HG03565 (cell line): ENCODE results near the gene NR4A3.
"Not testable (repeated sequence)": the region's sequence is repeated elsewhere in the genome, so short reads cannot be mapped to it uniquely, and the experiment has no call there.

Experiments
- ATAC-seq: cut with Tn5 transposase; IDR thresholded peaks from one replicate; pipeline ENCODE4 v1.9.1; 2021; ENCODE audit warnings: mild to moderate bottlenecking, moderate library complexity; ENCODE audit not compliant: unreplicated experiment

NR4A3 gene

DNA sequence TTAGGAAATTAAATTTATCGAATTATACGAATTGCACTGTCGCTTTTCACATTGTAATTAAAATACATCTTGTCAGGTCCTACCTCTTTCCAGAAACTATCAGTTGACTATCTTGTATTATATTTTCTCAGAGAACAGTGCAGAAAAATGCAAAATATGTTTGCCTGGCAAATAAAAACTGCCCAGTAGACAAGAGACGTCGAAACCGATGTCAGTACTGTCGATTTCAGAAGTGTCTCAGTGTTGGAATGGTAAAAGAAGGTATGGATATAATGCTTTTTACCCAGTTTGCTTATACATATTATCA, 10.8 kb downstream of the NR4A3 start:
- ATAC-seq = no peak

DNA sequence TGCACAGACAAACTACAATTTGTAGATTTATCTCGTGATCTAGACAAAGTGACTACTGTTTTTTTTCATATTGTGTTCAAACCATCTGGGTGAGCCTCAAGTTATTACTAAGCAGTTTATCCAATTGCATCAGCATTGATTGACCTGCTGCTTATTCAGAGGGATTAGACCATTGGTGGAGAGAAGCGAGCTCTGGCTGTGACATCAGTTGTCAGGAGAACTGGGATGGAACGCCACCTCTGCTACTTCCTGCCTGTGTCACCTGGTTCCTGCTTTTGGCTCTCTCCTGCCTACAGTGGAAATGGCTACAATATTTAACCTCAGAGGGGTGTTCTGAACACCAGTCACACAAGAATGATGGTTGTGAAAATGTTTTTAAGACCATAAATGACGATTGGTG, 12.1 kb downstream of the NR4A3 start:
- ATAC-seq = no peak

DNA sequence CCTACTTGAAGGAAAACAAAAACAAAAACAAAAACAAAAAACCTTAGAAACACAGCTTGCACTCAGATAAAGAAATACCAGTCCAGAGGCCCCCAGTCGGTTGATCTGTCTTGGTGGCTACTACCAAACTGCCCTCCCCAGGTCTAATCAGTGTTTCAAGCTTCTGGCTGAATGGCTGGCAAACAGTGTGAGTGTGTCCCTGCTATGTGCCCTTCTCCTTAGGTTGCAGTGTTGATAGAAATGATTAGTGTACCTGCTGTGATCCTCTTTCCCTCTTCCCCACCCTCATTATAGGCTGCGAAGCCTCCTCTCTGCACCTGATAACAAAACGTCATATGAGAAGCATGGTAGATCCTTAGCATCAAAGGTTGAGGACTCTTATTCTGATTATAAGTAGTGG, 12.8 kb downstream of the NR4A3 start:
- ATAC-seq = no peak

DNA sequence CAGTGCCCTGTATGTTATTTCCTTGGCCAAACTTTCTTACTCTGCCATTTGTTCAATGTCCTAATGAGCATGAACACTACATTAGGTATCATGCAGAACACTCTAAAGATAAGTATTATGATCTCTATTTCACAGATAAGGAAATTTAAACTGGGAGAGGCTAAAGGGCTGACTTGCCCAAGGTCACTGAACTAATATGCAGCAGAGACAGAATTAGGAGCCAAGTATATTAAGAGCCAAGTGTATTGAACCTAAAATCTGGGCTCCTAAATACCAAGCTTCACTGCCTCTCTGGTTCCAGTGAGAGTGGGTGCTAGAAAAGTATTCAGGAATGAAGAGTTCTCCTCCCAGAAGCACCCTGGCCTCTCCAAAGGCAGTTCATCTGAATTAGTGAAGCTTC, 13.5 kb downstream of the NR4A3 start:
- ATAC-seq = no peak

DNA sequence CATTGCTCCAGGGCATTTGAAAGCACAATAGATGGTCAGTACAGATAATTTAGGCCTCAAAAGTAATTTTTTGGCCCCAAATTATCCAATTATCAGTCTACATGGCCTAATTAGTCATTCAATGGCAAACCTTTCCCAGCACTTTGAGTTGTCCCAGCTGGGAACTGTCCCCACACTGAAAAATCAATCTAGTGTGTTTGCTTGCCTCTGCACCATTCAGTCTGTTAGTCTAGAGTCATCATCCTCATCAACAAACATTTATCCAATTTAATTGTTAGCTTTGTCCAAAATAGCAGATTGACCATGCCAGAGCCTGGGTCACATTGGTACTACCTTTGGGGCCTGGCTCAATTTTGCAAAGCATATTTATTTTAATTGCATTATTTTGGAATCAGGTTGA, 13.9 kb downstream of the NR4A3 start:
- no peak for ATAC-seq

DNA sequence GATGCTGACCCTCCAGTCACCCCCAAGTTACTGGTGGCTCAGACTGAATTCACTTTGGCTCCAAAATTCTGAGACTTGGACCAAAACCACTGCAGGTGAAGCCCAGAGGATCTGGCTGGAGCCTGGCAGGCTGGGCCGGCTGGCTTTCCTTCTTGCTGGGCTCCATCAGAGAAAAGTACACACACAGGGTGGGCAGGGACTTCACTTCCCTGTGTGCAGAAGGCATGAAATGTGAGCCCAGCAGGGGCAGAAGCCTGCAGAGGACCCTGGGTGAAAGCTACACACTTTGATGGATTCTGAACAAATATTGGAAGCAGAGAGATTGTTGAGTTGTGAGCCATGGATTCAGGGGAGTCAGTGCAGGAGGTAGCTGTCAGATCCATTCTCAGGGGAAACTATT, 18.4 kb downstream of the NR4A3 start:
- ATAC-seq = no peak

DNA sequence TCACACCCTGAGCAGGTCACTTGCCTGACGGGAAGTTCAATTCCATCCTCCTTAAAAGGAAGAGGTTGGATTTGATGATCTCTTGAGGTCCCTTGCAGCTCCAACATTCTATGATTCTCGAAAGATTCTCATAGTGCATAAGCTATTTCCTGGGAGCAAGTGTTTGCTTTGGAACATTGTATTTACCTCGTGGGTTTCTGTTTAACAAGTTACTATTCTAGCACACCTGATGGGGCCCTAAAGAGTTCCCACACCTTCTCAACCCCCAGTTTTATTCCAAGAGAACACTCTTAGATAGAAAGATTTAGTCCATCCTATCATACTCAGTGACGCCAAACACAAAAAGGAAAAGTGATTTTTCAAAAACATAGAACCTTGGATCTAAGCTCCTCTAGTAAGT, 23.4 kb downstream of the NR4A3 start:
- ATAC-seq = no peak

DNA sequence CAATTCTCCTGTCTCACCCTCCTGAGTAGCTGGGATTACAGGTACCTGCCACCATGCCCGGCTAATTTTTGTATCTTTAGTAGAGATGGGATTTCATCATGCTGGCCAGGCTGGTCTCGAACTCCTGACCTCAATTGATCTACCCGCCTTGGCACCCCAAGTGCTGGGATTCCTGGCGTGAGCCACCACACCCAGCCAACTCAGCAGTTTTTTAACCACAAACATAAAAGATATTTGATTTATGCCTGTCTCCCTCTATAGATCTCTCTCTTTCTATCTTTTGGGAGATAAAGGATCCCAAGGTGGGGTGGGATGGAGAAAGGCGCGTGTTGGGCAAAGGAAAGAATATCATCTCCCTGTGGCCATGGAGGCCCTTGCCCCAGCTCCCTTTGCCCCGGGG, 26.8 kb downstream of the NR4A3 start:
- no peak for ATAC-seq

DNA sequence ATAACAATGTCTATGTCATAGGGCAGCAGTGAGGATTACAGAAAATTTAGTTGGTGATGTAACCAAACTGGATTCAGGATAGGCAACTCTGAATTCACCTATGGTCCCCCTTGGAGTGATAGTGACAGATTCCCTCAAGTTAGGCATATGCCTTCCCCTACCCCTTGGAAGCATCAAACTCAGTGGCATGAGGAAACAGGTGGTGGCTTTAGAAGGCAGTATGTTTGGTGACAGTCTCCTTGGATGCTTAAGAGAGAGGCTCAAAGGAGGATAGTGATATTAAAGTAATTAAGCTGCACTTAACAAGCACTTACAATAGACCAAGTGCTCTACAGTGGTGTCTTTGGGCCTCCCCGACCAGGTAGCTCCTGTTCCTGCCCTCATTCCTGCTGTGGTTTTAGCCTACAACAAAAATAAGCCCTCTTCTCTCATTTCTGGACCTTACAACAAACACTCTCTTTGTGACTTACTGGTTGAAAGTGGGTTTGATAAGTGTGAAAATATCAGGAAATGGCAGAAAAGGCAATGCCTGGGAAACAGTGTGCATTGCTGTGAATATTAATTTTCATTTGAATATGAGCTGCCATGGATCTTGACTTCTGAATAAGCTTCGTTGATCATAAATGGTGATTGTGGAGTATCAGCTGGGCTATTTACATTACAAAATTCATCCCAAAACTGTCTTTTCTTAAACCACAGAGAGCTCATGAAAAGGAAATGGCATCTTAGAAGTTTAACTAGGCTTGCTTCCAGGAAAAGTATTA, 29.2 kb downstream of the NR4A3 start:
- no peak for ATAC-seq

DNA sequence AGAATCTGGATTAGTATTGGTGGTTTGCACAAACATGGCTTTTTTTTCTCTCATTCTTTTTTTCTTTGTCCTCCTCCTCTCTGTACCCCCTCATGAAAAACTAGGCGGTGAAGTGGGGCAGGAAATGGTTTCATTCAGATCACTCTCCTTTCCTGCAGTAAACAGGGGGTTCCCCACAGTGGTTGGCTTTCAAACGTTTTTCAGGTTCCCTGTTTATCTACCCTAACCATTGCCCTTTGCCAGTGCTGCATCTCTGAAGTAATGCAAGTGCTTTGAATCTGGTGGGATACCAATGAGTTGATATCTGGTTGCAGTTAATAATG, 29.8 kb downstream of the NR4A3 start:
- peak; percentile 89 for ATAC-seq

DNA sequence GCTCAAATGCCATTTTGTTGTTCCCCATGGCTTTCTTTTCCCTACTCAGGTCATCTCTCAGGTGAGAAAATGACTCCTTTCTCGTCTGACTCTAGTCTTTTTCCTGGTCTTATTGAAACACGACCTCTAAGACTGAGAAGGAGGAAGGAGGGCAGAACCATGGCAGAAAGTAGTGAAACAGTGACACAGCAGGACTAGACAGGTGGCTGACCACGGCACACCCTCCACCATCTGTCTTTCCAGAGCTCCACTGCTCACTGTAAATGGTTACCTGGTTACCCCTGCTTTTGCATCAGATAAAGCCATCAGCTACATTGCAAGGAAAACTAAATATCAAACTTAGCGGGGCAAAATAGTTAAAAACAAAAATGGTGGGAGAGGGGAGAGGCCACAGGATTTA, 30.9 kb downstream of the NR4A3 start:
- ATAC-seq = no peak

DNA sequence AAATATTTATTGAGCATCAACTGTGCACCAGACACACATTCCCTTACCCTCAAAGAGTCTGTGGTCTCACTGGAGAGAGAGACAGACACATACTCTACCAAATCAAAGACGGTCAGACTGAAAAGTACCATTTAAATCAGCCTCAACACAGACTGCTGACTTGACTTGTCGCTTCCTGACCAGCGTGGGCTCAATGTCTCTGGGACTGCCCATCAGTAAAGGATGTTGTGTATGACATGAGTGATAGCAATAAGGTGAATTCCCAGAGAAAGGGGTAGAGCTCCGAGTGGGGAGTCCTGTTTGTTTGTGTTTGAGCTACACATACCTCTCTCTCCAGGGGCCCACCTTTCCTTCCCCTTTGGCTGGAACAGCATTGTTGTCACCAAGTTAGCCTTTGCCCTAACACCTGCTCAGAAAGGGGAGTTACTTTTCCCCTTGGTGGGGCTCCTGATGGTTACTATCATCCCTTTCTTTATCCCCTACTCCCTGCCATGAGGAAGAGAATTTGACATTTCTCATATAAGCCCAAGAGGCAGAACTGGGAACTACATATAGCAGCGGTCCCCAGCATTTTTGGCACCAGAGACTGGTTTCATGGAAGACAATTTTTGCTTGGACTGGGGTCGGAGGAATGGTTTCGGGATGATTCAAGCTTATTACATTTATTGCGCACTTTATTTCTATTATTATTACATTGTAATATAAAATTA, 33.9 kb downstream of the NR4A3 start:
- ATAC-seq = no peak

DNA sequence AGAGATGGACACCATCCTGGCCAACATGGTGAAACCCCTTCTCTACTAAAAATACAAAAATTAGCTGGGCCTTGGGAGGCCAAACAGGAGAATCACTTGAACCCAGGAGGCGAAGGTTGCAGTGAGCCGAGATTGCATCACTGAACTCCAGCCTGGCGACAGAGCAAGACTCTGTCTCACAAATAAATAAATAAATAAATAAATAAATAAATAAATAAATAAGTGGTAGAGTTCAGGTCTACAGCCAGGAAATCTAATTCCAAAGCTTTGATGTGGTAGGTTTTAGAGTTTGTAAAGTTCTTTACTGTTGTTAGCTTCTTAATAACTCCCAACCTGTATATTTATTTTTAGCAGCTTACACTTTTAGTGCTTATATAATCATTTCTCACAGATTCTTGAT, 35.9 kb downstream of the NR4A3 start:
- ATAC-seq = not testable (repeated sequence)

DNA sequence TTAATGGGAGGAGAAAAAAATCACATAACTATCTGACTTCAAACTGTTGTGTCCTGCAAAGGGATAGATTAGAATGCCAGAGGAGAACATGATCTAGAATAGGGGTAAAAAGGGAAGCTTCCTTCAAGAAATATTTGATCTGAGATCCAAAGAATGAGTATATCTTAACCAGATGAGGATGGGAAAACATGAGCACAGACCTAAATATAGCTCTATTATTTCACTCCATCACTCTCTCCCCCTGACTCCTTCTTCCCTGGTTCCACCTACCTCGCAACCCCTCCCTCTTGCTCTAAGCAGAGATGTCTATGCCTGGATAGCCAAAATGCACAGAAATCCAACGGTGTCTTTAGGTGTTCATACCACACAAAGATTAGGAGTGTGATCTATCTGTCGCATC, 36.4 kb downstream of the NR4A3 start:
- no peak for ATAC-seq

DNA sequence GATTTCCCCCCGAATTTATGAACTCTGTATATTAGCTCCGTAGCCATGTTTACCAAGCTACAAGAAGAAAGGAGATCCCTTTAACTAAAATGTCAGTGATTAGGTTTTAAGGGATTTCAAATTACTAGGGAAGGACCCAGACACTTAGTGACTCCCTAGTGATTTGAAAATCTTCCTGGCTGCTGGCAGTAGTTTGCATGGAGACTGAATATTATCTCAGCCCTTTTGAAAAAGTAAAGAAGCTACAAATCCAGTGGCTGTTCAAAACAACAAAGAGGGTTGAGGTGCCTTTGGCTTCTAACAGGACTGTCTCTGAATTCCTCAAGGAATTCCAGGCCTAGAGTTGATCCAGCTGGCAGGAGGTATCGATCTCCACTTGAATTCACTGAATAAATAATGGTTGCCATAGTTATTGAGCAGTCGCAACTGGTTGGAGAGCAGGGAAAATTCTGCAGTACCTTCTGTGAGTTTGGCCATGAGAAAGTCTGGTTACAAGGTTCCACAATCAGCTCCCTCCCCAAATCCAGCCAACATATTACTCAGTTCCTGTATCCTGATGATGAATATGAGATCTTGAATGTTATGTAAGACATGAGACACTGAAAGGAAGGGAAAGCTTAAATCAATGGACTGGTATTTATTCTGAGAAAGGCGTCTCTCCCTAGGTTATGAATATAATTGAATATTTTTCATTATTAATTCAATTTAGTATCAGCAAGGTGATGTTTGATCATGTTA, 37.7 kb downstream of the NR4A3 start:
- ATAC-seq = no peak

DNA sequence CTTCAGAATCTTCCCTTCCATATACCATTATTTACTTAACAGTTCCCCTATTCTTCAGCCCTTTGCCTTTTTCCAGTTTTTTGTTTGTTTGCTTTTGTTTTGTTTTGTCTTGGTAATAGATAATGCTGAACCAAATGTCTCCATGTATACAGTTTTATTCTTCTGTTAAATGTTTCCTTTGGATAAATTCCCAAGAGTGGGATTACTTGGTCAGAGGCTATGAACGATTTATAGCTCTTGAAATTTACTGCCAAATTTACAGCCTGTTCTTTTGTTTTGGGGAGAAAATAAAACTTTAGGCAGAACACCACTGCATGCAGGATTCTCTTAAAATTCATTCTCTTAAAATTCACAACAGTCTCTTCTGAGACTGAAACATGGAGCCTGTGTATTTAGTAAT, 38.6 kb downstream of the NR4A3 start:
- no peak for ATAC-seq

DNA sequence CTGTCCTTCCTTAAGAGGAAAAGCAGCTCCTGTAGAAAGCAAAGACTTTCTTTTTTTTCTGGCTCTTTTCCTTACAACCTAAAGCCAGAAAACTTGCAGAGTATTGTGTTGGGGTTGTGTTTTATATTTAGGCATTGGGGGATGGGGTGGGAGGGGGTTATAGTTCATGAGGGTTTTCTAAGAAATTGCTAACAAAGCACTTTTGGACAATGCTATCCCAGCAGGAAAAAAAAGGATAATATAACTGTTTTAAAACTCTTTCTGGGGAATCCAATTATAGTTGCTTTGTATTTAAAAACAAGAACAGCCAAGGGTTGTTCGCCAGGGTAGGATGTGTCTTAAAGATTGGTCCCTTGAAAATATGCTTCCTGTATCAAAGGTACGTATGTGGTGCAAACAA, 42.3 kb downstream of the NR4A3 start:
- no peak for ATAC-seq

DNA sequence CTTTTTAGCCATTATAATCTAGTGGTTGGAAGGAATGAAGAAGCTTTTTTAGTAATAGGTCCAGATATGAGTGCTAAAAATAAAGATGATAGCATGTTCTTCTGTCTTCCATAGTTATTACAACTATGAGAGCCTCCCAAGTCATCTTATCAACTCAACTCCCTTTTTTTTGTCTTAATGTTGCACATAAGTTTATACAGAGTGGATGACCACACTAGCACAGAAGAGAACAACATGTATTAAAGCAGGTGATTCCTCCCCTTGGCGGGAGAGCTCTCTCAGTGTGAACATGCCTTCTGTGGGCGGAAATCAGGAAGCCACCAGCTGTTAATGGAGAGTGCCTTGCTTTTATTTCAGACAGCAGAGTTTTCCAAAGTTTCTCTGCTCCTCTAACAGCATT, 44.7 kb downstream of the NR4A3 start:
- ATAC-seq = no peak

DNA sequence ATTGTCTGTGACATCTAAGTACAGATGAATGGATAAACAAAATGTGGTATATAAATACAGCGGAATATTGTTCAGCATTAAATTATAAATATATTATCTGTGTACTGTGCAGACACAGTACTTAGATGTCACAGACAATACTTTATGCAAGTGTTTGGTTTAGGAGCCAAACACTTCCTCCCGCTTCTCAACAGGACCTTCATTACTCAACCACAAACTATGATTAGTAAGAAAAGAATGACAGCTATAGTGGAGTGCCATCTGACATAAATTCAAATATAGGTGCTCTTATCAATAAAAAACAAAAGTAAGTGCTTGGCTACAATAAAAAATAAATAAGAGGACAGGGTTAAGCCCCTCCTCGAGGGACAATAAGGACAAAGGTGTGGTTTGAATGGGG, 45.9 kb downstream of the NR4A3 start:
- no peak for ATAC-seq

DNA sequence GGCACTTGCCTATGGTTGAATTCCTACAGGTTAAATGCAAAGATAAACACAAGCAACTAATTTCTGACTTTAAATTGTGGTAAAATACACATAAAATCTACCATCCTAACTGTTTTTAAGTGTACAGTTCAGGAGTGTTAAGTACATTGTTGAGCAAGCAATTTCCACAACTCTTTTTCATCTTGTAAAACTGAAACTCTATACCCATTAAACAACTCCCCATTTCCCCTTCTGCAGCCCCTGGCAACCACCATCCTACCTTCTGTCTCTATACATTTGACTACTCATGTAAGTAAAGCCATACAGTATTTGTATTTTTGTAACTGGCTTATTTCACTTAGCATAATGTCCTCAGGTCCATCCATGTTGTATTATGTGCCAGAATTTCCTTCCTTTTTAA, 46.3 kb downstream of the NR4A3 start:
- no peak for ATAC-seq

DNA sequence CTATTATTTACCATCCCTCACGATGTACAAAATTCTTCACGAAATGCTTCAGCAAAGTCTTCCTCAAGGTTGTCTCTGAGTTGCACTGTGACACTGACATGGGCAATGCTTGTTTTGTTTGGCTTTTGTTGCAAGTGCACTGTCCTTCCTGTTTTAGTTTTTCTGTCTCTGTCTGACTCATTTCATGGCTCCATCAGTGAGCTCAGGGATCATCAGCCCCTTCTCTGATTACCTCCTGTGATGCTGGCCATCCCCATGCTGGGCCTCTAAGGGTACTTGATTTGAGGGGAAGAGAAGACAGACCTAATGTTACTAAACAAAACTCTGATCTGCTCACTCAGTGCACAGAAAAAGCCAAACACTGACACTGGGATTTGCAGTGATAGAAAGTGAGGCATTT, 47.2 kb downstream of the NR4A3 start:
- peak; percentile 75 for ATAC-seq

DNA sequence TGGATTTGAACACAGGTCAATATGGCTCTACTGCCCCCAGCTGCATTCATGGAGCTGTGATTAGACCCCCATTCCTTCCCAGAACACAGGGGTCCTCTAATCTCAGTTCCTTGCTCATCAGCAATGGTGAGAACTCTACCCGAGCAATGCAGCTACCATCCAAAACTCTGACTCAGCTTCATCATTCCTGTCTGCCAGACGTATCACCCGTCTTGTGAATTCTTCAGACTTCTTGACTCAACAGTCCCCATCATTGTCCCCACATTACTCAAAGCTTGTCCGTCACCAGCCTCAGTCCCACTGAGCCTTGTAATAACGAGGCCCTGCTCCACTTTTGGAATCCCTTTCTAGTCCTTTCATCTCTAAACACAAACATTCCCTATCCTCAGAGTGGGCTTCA, 48.4 kb downstream of the NR4A3 start:
- no peak for ATAC-seq
